Measurements from ENCODE around the gene ROBO1.

The ROBO1 gene

GRCh38 chr3:78660957-78661356 is 1106.8 kb downstream of the ROBO1 start:
- Mint-ChIP-seq H3K4me1 (no peaks in the 10 kb centered on the region), H3K27me3 (no peaks in the 10 kb centered on the region), H3K4me3 (no peak overlapping the region), H3K36me3 (no peaks in the 10 kb centered on the region), H3K27ac (no peak overlapping the region), H3K9me3 (no peaks in the 10 kb centered on the region)

- H3K27me3 Mint-ChIP-seq = no peaks in the 10 kb centered on the region
- H3K27ac Mint-ChIP-seq = no peak overlapping the region
- no peaks in the 10 kb centered on the region for H3K4me1 Mint-ChIP-seq
- H3K4me3 Mint-ChIP-seq = no peak overlapping the region
- H3K9me3 Mint-ChIP-seq = no peaks in the 10 kb centered on the region
- H3K36me3 Mint-ChIP-seq = no peaks in the 10 kb centered on the region
These were observed 1108.3 kb downstream of the ROBO1 start for GRCh38 chr3:78659386-78659987.

DNA sequence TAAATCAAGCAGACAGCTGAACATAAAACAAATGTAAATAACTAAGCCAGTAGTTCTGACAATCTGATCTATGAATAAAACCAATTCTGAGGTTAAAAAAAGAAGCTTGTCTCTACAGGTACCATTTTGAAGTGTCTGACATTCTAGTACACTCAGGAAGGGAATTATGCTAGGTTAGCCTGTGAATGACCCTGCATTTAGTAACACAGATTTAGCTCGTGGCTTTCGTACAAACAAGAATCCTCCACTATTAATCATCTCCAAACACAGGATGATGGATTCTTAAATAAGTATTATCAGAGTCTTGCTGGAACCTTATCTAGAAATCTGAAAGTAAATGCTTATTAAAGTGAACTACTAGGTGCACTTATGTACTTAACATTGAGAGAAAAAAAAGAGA is 1120.1 kb downstream of the ROBO1 start:
- Mint-ChIP-seq H3K36me3 (no peaks in the 10 kb centered on the region), H3K27ac (no peak overlapping the region), H3K4me1 (no peaks in the 10 kb centered on the region), H3K9me3 (no peaks in the 10 kb centered on the region), H3K27me3 (no peaks in the 10 kb centered on the region), H3K4me3 (no peak overlapping the region)

GRCh38 chr3:78645628-78646310 is 1122.0 kb downstream of the ROBO1 start:
- no peaks in the 10 kb centered on the region for H3K27me3 Mint-ChIP-seq
- no peaks in the 10 kb centered on the region for H3K36me3 Mint-ChIP-seq
- no peaks in the 10 kb centered on the region for H3K9me3 Mint-ChIP-seq
- no peak overlapping the region for H3K27ac Mint-ChIP-seq
- H3K4me3 Mint-ChIP-seq = no peak overlapping the region
- no peaks in the 10 kb centered on the region for H3K4me1 Mint-ChIP-seq

GRCh38 chr3:78644847-78645246 is 1123.0 kb downstream of the ROBO1 start:
- Mint-ChIP-seq H3K9me3 (no peaks in the 10 kb centered on the region), H3K4me3 (no peak overlapping the region), H3K27me3 (no peaks in the 10 kb centered on the region), H3K36me3 (no peaks in the 10 kb centered on the region), H3K27ac (no peak overlapping the region), H3K4me1 (no peaks in the 10 kb centered on the region)

DNA sequence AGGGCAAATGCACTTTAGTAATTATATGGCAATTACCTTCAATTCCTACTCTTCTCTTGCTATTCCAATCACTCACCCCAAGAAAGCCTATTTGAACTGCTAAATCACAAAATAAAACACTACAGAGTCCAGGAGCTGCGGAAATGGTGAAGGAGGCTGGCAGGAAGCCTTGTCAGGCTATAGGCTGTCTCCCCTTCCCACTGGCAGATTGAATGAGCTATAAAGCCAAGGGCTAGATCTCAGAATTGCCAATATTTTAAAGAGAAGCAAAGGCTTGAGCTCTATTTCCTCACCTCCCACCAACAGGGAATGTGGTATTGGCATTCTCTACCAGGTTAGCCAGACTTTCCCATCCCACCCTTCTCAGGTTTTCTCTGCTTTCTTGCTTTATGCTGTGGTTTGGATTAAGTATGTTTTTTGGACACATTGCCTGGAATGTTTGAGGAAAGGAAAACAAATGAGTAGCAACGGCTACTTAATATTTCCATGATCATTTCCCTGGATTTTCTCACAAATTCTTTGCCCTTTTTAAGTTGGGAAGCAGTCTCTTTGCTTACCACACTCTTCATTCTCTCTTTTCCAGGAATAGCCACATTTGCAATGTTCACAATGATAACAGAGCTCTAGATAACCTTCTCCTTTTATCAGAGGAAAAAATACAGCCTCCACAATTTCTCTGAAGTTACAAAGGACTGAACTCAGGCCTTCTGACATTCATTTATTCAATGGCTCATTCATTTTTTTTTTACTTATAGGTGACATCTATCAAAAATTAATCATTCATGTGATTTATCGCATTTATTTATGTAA is 1125.4 kb downstream of the ROBO1 start:
- Mint-ChIP-seq H3K9me3 (no peaks in the 10 kb centered on the region), H3K27me3 (no peaks in the 10 kb centered on the region), H3K27ac (no peak overlapping the region), H3K36me3 (no peaks in the 10 kb centered on the region), H3K4me1 (no peaks in the 10 kb centered on the region), H3K4me3 (no peak overlapping the region)

DNA sequence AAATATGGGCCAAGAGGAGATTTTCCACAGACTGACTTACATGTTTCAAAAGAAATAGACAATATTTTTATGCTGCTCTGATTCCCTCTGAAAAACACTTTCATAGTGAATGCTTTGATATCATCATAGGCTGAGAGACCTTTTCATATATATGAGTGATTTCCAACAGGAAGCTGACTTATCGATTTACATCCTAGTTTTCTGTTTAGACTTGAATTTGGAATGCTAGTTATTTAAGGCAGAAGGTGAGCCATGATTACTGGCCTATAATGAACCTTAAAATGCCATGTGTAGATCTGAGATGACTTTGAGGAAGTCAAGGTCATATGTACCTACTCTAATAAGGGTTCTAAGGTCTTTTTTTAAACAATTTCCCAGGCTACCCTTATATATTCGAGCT is 1126.1 kb downstream of the ROBO1 start:
- Mint-ChIP-seq H3K4me3 (no peak overlapping the region), H3K4me1 (no peaks in the 10 kb centered on the region), H3K27ac (no peak overlapping the region), H3K9me3 (no peaks in the 10 kb centered on the region), H3K27me3 (no peaks in the 10 kb centered on the region), H3K36me3 (no peaks in the 10 kb centered on the region)

DNA sequence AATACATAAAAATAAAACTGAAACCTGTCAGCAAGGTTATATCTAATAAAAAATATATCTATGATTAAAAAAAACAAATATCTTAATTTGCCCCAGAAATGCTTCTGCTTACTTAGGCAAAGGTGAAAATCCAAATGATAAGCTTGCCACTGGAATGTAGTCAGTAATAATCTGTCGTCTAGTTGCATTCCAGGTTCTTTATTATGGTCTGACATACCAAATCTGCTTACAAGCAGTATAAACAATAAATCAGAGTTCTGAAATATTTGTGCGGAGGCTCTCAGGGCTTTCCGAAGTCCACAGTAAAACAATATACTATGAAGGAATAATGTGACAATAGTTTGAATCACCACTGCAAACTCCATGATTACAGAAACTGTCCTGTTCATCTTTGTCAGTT is 1133.5 kb downstream of the ROBO1 start:
- H3K4me1 Mint-ChIP-seq = no peaks in the 10 kb centered on the region
- no peak overlapping the region for H3K27ac Mint-ChIP-seq
- H3K9me3 Mint-ChIP-seq = no peaks in the 10 kb centered on the region
- H3K4me3 Mint-ChIP-seq = no peak overlapping the region
- H3K27me3 Mint-ChIP-seq = no peaks in the 10 kb centered on the region
- no peaks in the 10 kb centered on the region for H3K36me3 Mint-ChIP-seq

- Mint-ChIP-seq H3K27ac (no peak overlapping the region), H3K4me1 (no peaks in the 10 kb centered on the region), H3K4me3 (no peak overlapping the region), H3K9me3 (peaks cover 2% of the 10 kb centered on the region), H3K27me3 (no peaks in the 10 kb centered on the region), H3K36me3 (no peaks in the 10 kb centered on the region)
These were observed 1134.2 kb downstream of the ROBO1 start for GRCh38 chr3:78633626-78634025.

- Mint-ChIP-seq H3K4me1 (no peaks in the 10 kb centered on the region), H3K9me3 (peaks cover 5% of the 10 kb centered on the region), H3K36me3 (no peaks in the 10 kb centered on the region), H3K27ac (no peak overlapping the region), H3K27me3 (no peaks in the 10 kb centered on the region), H3K4me3 (no peak overlapping the region)
These were observed 1134.8 kb downstream of the ROBO1 start for GRCh38 chr3:78632925-78633553.

GRCh38 chr3:78629544-78629943 is 1138.3 kb downstream of the ROBO1 start:
- Mint-ChIP-seq H3K27me3 (no peaks in the 10 kb centered on the region), H3K36me3 (no peaks in the 10 kb centered on the region), H3K4me1 (no peaks in the 10 kb centered on the region), H3K4me3 (no peak overlapping the region), H3K27ac (no peak overlapping the region), H3K9me3 (peaks cover 5% of the 10 kb centered on the region)

GRCh38 chr3:78621061-78621716 is 1146.6 kb downstream of the ROBO1 start:
- H3K9me3 Mint-ChIP-seq = no peaks in the 10 kb centered on the region

GRCh38 chr3:78614486-78614885 is 1153.3 kb downstream of the ROBO1 start:
- peaks cover 4% of the 10 kb centered on the region for H3K9me3 Mint-ChIP-seq
- no peak overlapping the region for H3K27ac Mint-ChIP-seq
- H3K4me3 Mint-ChIP-seq = no peak overlapping the region
- H3K36me3 Mint-ChIP-seq = no peaks in the 10 kb centered on the region
- no peaks in the 10 kb centered on the region for H3K4me1 Mint-ChIP-seq
- H3K27me3 Mint-ChIP-seq = no peaks in the 10 kb centered on the region

More at GRCh38 chr3:78621061-78621716, 1146.6 kb downstream of the ROBO1 start:
- no peak overlapping the region for H3K4me3 Mint-ChIP-seq
- no peak overlapping the region for H3K27ac Mint-ChIP-seq
- no peaks in the 10 kb centered on the region for H3K4me1 Mint-ChIP-seq
- H3K27me3 Mint-ChIP-seq = no peaks in the 10 kb centered on the region
- H3K36me3 Mint-ChIP-seq = no peaks in the 10 kb centered on the region

- no peak overlapping the region for H3K27ac Mint-ChIP-seq
- H3K4me3 Mint-ChIP-seq = no peak overlapping the region
- peaks cover 4% of the 10 kb centered on the region for H3K9me3 Mint-ChIP-seq
- no peaks in the 10 kb centered on the region for H3K36me3 Mint-ChIP-seq
- no peaks in the 10 kb centered on the region for H3K27me3 Mint-ChIP-seq
- H3K4me1 Mint-ChIP-seq = no peaks in the 10 kb centered on the region
These were observed 1154.3 kb downstream of the ROBO1 start for GRCh38 chr3:78613421-78613879.

GRCh38 chr3:78611278-78611677 is 1156.5 kb downstream of the ROBO1 start:
- H3K36me3 Mint-ChIP-seq = no peaks in the 10 kb centered on the region
- H3K27me3 Mint-ChIP-seq = no peaks in the 10 kb centered on the region
- no peaks in the 10 kb centered on the region for H3K4me1 Mint-ChIP-seq
- H3K27ac Mint-ChIP-seq = no peak overlapping the region
- H3K4me3 Mint-ChIP-seq = no peak overlapping the region
- H3K9me3 Mint-ChIP-seq = peaks cover 4% of the 10 kb centered on the region

Measured in activated naive CD4-positive, alpha-beta T cell treated with anti-CD3 and anti-CD28 coated beads, Interleukin-2, amount 50 U/mL, for 24 hours (primary cell).